ENCODE measurements around the gene LRRC56.
A peak's percentile ranks its signal among the peaks of the same experiment; 100 is the strongest.

LRRC56 gene

DNA sequence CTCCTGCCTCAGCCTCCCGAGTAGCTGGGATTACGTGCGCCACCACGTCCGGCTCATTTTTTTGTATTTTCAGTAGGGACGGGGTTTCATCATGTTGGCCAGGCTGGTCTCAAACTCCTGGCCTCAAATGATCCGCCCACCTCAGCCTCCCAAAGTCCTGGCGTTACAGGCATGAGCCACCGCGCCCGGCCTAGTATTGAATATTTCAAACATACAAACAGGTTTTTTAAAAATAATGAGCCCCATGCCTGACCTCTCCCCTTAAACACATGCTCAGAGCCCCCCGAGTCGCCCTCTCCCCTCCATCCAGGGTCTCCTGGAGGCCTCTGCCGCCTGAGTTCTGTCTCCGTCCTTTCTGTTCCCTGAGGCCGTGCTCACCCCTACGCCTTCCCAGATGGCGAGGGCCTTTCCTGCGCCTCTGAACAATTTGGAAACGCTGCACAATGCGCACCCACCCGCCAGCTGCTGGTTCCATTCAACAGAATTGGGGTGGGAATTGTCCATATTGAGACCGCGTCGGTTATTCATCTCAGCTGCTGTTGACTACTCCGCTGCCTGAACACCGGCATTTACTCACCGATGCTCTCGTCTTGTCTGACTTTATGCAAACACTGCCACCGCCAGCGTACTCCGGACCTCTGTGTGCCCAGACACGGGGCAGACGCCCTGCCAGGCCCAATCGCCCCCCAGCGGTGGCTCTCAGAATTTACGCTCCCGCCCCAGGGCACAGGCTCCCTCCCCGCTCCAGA is 16.7 kb upstream of the LRRC56 start:
- no peak for DNase-seq (ENCODE audit: extremely low read depth in 1 of 2, low read depth in 1 of 2)

DNA sequence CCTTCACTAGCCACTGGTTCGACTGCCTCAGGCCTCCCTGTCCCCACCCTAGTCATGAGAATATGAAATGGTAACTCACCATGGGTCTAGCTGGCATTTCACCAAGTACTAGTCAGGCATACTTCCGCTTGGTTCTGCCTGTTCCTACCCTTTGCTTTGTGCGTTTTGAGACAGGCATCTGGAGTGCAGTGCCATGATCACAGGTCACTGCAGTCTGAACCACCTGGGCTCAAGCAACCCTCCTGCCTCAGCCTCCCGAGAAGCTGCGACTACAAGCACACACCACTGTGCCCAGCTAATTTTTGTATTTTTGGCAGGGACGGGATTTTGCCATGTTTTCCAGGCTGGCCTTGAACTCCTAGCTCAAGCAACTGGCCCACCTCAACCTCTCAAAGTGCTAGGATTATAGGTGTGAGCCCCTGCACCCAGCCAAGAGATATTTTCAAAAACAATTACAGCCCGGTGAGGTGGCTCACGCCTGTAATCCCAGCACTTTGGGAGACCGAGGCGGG is 16.1 kb upstream of the LRRC56 start:
- no peak for DNase-seq (ENCODE audit: extremely low read depth in 1 of 2, low read depth in 1 of 2)

DNA sequence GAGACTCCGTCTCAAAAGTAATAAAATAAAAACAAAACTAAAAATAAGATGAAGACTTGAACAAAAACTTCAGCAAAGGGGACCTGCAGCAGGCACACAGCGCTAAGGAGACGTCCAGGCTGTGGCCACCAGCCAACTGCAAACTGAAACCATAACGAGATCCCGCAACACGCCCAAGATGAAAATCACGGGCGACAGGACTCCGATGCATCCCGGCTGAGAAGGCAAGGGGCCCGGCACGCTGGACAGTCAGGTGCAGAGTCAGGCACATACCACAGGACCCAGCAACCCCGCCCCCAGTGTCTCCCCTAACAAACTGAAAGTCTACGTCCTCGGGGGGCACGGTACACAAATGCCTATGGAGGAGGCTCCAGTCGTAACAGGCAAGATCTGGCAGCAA is 11.1 kb upstream of the LRRC56 start:
- DNase-seq (ENCODE audit: extremely low read depth in 1 of 2, low read depth in 1 of 2): no peak

DNA sequence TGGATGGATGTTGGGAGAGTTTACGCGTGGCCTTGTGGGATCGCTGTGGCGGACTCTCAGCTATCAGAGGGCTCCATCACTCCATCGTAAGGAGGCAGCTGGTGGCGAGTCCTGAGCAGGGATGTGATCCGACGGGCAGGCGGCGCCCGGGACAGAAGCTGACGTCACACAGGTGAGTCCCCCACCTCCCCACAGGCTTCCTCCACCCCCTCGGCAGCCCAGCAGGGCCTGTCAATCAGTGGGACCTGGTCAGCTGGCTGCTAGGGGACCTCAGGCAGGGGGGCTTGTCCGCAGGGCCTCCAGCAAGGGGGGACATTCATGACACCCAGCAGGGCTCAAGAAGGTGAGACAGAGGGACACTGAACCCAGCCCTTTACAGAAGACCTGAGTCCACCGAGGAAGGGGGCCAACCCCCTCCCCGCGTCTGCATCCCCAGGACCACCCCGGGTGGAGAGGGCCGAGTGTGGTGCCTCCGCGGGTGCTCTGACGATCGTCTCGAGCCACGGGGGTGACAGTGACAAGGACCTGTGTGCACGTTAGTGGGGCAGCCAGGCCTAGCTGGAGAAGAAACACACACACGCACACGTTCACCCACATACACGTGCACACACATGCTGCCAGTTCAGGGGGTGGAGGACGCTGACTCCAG is 9.0 kb upstream of the LRRC56 start:
- no peak for DNase-seq (ENCODE audit: extremely low read depth in 1 of 2, low read depth in 1 of 2)

DNA sequence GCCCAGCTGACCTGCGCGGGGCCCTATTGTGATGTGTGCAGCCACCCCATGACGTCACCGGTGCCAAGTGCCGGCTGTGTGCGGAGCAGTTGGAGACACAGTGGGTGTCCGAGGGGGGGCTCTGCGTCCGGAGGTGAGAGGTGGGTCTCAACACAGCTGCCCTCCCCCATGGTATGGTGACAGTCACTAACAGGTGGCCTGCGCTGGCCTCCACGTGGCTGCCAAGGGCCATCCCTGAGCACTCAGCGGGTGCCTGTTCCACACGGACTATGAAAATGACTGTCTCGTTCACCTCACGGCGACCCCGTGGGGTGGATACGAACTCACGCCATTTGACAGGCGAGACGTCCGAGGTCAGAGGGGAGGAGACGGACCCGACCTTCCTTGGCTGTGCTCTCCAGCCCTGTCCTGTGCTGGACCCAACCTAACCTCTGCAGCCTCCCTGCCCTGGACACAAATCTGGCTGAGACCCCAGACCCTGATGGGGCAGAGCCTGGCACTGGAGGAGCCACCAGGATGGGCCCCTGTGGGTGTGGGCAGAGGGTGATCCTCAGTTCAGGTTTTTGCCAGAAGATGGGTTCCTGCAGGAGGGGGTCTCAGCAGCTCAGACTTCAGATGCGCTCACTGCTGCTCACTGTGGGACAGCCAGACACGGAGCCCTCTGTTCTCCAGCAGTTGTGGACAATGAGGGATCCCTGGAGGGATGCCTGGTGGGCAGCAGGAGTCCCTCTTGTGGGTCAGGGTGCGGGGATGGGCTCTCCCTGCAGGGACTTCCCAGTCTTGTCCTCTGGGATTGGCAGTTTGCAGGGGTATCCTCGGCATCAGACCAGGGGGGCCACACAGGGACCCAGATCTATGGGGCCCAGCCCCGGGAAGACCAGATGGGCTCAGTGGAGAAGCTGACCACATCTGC is 8.3 kb upstream of the LRRC56 start:
- DNase-seq (ENCODE audit: extremely low read depth in 1 of 2, low read depth in 1 of 2): no peak

DNA sequence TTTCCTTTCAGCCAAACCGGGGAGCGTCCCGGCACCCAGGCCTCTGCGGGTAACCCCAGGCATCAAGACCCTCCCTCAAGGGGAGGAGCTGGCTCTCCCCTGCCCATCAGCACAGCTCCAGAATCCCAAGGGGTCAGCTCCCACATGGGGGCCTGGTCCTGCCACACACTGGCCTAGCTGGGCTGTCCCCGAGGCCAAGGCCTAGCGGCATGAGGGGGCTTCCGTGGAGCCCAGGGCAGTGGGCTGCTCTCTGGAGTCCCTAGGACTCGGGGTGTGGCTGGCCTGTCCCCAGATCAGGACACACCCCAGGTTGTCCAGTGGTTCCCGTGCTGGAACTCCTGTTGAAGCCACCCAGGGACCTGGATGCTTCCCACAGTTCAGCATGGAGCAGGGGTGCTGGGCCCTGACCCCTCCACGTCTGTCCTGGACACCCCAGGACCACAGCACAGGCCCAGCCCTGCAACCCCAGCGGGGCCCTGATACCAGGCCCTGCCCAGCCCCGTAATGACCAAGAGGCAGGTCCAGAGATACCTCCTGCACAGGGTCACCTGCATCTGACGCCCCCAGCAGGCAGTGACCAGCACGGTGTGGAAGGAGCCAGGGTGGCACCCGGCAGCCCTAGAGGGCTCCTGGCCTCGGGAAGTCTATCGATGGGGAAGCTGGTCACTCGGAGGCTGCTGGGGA is 7.5 kb upstream of the LRRC56 start:
- no peak for DNase-seq (ENCODE audit: extremely low read depth in 1 of 2, low read depth in 1 of 2)

DNA sequence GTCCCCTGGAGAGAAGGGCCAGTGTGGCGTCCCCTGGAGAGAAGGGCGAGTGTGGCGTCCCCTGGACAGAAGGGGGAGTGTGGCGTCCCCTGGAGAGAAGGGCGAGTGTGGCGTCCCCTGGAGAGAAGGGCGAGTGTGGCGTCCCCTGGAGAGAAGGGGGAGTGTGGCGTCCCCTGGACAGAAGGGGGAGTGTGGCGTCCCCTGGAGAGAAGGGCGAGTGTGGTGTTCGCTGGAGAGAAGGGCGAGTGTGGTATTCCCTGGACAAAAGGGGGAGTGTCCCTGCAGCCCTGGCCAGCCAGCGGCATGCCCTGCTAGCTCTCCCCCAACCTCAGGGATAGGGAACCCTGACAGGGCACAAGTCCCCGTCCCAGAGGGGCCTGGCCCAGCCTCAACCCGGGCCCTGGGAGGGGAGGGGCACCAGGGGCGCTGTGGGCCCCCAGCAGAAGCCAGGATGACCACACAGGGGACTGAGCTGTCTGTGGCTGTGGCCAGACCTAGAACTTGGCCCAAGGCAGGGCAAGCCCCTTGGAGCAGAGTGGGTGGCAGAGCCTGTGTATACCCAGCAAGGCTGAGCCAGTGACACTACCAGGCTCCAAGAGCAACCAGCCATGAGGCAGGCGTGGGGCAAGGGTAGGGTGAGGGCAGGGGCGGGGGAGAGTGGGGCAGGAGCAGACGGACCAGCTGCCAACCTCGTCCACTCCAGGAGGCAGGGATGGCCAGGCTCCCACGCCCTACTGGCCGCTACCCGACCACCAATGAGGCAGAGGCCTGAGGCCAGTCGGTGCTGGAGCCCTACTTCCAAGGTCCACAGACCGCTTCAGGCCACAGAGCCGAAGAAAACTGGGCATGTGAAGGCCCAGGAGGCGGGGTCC is 6.1 kb upstream of the LRRC56 start:
- no peak for DNase-seq (ENCODE audit: extremely low read depth in 1 of 2, low read depth in 1 of 2)

DNA sequence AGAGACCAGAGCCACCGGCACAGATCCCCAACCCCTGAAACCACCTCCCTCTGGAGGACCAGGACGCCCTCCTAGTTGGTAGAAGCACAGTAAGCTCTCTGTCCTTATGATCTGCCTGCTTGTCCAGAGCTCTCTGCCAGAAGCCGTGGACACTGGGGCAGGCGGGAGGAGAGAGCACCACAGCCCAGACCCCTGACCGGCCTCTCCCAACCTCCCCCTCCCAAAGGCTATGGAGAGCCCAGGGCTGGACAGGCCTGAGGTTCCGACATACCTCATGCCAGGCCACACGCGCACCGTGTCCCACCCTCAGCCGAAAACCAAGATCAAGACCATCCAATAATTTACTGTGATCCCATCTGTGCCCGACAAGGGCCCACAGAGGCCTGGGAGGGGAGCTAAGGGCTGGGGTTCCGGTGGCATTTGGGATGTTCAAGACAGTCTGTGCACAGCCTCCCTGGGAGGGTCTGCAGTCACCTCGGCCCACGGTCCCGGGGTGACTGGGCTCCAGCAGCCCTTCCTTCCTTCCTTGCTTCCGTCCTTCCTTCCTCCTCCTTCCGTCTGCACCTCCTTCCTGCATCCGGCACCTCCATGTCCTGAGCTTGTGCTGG is 5.3 kb upstream of the LRRC56 start:
- no peak for DNase-seq (ENCODE audit: extremely low read depth in 1 of 2, low read depth in 1 of 2)

DNA sequence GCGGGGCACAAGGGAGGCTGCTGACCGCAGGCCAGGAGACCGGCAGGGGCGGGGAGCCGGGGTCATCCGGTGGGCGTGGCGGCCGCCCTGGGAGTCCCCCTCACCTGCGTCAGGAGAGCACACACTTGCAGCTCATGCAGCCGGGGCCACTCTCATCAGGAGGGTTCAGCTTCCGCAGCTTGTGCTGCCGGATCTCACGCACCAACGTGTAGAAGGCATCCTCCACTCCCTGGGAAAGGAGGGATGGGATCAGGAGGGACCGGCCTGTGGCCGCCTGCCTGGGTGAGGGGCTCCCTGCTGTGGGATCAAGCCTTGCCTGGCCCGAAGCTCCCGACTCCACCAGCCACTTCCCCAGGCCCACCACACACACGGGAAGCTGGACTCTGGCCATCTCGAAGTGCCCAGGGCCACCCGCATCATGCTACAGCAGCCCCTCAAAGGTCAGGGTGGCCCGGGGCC is 4.8 kb upstream of the LRRC56 start:
- DNase-seq (ENCODE audit: extremely low read depth in 1 of 2, low read depth in 1 of 2): no peak

DNA sequence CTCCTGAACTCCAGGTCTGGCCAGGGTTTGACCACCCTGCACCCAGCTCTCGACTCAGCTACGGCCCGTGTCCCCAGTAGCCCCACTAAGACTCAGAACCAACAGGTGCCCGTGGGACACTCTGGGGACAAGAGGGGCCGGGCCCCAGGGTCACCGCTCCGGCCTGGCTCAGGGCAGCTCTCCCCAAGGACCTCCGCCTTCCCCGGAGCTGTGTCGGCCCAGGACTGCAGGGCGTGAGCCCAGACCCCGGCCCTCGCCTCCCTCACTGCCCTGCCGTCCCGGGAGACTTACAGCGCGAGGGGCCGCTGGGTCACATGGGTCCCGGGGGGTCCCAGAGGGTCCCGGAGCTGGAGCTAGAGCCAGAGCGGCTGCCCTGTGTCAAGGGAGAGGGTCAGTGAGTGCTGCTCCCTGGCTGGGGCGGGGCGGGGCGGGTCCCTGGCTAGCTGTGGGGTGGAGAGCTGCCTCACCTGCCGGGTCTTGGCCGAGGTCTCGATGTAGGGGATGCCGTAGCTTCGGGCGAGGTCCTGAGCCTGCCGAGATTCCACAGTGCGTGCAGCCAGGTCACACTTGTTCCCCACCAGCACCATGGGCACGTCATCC is 4.2 kb upstream of the LRRC56 start:
- DNase-seq (ENCODE audit: extremely low read depth in 1 of 2, low read depth in 1 of 2): no peak

DNA sequence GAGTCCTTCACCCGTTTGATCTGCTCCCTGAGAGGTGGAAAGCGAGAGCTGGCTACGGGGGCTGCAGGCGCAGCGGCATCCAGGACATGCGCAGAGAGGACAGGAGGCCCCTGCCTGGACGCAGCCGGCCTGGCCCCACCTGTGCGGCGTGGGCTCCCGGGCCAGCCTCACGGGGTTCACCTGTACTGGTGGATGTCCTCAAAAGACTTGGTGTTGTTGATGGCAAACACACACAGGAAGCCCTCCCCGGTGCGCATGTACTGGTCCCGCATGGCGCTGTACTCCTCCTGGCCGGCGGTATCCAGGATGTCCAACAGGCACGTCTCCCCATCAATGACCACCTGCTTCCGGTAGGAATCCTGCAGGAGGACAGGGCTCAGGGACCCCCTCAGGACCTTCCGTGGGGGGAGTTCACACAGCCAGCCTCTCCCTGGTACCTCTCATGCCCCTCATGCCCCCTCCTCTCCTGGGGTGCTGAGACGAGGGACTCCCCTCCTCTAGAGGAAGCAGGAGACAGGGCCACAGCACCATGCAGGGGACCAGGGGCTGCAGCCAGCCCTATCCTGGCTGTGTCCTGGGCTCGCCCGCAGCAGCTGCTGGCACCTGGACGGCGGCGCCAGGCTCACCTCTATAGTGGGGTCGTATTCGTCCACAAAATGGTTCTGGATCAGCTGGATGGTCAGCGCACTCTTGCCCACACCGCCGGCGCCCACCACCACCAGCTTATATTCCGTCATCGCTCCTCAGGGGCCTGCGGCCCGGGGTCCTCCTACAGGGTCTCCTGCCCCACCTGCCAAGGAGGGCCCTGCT is 3.5 kb upstream of the LRRC56 start:
- DNase-seq (ENCODE audit: extremely low read depth in 1 of 2, low read depth in 1 of 2): no peak

DNA sequence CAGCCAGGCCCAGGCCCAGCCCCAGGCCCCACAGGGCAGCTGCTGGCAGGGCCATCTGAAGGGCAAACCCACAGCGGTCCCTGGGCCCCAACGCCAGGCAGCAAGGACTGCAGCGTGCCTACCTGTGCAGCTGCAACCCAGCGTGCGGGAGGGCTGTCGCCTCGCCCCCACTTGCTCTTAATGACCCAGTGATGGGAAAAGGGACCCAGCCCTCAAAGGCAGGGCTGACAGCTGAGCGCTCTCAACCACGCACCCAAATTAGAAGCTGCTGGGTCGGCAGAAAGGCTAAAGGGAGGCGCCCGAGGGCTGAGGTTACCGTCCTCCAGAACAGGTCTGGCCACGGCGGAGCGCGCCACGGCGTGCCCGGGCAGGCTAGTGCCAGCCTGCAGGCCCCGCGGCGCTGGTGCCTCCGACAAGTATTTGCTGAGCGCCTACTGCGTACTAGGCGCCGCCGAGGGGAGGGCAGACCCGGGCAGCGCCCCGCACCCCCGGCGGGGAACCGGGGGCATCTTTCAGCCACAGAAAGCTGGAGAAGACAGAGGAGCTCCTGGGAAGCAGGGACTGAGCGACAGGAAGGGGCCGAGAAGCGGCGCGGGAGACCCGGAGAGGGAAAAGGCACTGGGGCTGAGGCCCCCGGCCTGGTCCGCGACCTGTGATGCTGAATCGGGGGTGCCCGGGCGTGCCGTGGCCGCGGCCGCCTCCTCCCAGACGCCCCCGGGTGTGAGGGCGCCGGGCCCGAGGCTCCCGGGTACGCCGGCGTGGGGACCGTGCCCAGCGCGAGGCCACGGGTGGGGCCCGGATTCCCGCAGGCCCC is 2.7 kb upstream of the LRRC56 start:
- no peak for DNase-seq (ENCODE audit: extremely low read depth in 1 of 2, low read depth in 1 of 2)

DNA sequence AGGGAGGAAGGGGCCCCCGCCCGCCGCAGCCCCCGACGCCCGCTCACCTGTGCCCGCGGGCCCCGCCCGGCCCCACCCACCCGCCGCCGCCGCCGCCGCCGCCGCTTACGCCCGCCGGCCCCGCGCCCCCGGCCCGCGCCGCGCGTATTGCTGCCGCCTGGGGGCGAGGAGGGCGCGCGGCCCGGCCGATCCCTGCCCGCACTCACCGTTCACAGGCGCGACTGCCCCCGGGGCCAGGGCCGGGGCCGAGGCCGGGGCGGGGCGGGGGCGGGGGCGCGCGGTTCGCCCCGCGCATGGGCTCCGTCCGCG is 2.2 kb upstream of the LRRC56 start:
- no peak for DNase-seq (ENCODE audit: extremely low read depth in 1 of 2, low read depth in 1 of 2)

DNA sequence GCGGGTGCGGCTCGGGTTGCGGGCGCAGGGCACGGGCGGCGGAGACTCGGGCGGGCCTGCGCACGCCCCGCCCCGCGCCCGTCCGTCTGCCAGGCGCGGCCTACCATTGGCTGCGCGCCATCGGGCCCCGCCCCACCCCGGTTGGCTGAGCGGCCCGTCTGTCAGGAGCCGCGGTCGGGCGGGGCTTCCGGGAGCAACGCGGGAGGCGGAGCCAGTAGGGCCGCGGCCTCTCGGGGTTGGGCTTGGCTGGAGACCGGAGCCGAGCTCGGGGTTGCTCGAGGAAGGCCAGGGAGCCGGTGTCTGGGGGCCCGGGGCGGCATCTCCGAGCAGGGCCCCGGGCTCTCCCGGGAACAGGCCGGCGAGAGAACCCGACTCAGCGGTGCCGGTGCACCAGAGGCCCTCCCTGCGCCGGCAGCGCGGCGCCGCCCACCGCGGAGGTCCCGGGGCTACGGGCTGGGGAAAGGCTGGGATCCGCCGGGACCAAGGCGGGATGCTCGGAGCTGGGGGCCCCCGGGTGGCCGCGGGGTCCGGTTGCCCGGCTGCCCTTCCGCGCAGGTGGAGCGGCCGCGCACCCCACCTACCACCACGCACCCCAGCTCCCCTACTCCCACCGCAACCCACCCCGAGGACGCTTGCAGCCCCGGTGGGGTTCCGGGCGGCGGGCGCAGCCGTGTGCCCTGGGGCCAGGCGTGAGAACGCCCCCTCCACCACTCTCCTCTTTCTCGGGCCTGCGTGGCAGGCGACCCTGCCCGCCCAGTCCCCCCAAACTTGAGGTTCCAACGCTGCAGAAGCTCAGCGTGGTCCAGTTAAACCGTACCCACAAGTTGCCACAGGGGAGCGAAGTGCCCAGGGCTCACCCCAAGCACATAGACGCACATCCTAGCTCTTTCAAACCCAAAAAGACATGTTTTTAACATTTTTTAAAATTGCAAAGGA is 1.5 kb upstream of the LRRC56 start, which contains the start of gene HRAS:
Gene HRAS, minus strand, starts transcription at position 58 of the 936 bp plus-strand sequence.
- DNase-seq (ENCODE audit: extremely low read depth in 1 of 2, low read depth in 1 of 2): peak; percentile 91 to 94

DNA sequence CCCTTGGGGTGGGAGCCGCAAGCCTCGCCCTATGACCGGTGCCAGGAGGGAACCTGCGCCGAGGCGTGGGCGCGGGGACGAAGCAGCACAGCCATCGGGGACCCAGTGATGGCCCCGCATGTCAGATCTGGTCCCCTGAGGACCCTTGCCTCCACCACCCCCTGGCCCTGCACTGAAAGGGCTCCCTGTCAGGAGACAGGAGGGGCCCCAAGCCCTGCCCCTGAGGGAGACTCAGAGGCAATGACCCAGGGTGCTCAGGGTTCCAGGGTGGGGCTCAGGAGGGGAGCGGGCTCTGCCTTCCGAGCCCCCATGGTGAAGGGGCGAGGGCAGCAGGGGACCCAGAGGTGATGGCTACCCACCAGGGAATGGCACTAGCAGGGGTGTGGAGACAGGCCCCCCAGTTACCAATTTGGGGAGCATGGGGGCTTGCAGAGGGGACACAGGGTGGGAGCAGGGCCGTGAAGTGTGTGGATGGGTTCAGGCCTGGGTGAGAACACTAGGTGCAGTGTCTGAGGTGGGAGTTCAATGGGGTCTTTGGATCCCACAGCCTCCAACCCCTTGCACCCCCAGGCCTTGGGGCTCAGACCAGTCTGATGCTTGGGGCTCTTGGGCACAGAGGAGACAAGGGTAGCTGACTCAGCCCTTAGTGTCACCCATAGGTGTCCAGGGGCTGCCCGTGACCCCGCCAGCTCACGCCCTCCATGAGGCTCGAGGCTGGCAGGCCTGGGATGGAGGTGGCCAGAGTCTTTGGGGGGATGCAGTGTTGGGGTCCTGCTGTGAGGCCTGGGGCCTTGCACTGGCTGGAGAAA is 499 bp downstream of the LRRC56 start:
- no peak for DNase-seq (ENCODE audit: extremely low read depth in 1 of 2, low read depth in 1 of 2)
